ENCODE results near the gene PPP1R1B. TPM values are rescaled to one million over a fixed set of nuclear protein-coding genes. Genes with fewer than 3 reads are reported as not detected.

The PPP1R1B gene
- total RNA-seq, 1 experiment from 2014 or later, result not detected

- peaks cover 4% of the 10 kb centered on the region for H3K27me3 Mint-ChIP-seq (ENCODE audit: insufficient read depth, unreplicated experiment)
- no peak for DNase-seq
- Histone ChIP-seq H3K27me3 (replicated peaks; ENCODE audit: control insufficient read depth, insufficient read depth, low read length) (no peaks in the 10 kb centered on the region), H3K9me3 (no peaks in the 10 kb centered on the region), H3K4me1 (no peaks in the 10 kb centered on the region), H3K4me3 (ENCODE audit: low read depth, low read length) (no peak overlapping the region), H3K36me3 (ENCODE audit: control insufficient read depth, insufficient read depth, low read length) (no peaks in the 10 kb centered on the region)
- no peaks in the 10 kb centered on the region for H3K9me3 Mint-ChIP-seq (ENCODE audit: unreplicated experiment)
- H3K27ac Mint-ChIP-seq (ENCODE audit: unreplicated experiment), result no peak overlapping the region
- H3K36me3 Mint-ChIP-seq (ENCODE audit: insufficient read depth, unreplicated experiment), result no peaks in the 10 kb centered on the region
- ChIA-PET POLR2A (no interaction called here), CTCF (interaction anchor here (3.5 kb wide), 1 partner anchor 8 kb away, joined by 27 read pairs; no protein-coding TSS in a partner anchor)
- H3K4me1 Mint-ChIP-seq (ENCODE audit: low read depth, unreplicated experiment), result peaks cover 12% of the 10 kb centered on the region
- no peak overlapping the region for H3K4me3 Mint-ChIP-seq (ENCODE audit: unreplicated experiment)
- intact Hi-C loops (cut with micrococcal nuclease; ENCODE audit: unreplicated experiment), result no loop called here
- TF ChIP-seq, protein P1, sequence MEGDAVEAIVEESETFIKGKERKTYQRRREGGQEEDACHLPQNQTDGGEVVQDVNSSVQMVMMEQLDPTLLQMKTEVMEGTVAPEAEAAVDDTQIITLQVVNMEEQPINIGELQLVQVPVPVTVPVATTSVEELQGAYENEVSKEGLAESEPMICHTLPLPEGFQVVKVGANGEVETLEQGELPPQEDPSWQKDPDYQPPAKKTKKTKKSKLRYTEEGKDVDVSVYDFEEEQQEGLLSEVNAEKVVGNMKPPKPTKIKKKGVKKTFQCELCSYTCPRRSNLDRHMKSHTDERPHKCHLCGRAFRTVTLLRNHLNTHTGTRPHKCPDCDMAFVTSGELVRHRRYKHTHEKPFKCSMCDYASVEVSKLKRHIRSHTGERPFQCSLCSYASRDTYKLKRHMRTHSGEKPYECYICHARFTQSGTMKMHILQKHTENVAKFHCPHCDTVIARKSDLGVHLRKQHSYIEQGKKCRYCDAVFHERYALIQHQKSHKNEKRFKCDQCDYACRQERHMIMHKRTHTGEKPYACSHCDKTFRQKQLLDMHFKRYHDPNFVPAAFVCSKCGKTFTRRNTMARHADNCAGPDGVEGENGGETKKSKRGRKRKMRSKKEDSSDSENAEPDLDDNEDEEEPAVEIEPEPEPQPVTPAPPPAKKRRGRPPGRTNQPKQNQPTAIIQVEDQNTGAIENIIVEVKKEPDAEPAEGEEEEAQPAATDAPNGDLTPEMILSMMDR (IDR thresholded peaks at IDR 0.05; ENCODE audit: insufficient read depth in 1 of 2, low read depth in 1 of 2, low read length in 1 of 2, severe bottlenecking in 1 of 2, unreplicated experiment in 1 of 2), result no peak
- no TSS peak for BruUV-seq (replicated peaks)
Measured at GRCh38 chr17:39629494-39629880, 2.7 kb downstream of the PPP1R1B start.

- TF ChIP-seq, protein P1 (IDR thresholded peaks at IDR 0.05; ENCODE audit: insufficient read depth in 1 of 2, low read depth in 1 of 2, low read length in 1 of 2, severe bottlenecking in 1 of 2, unreplicated experiment in 1 of 2), result no peak
- ChIA-PET CTCF (interaction anchor here (3.5 kb wide), 1 partner anchor 9 kb away, joined by 27 read pairs; no protein-coding TSS in a partner anchor), POLR2A (no interaction called here)
- DNase-seq, result no peak
- intact Hi-C loops (cut with micrococcal nuclease; ENCODE audit: unreplicated experiment), result no loop called here
- Histone ChIP-seq H3K9me3 (no peaks in the 10 kb centered on the region), H3K27me3 (replicated peaks; ENCODE audit: control insufficient read depth, insufficient read depth, low read length) (no peaks in the 10 kb centered on the region), H3K4me3 (ENCODE audit: low read depth, low read length) (no peak overlapping the region), H3K36me3 (ENCODE audit: control insufficient read depth, insufficient read depth, low read length) (no peaks in the 10 kb centered on the region), H3K4me1 (no peaks in the 10 kb centered on the region)
- Mint-ChIP-seq H3K4me1 (ENCODE audit: low read depth, unreplicated experiment) (peaks cover 12% of the 10 kb centered on the region), H3K36me3 (ENCODE audit: insufficient read depth, unreplicated experiment) (no peaks in the 10 kb centered on the region), H3K9me3 (ENCODE audit: unreplicated experiment) (no peaks in the 10 kb centered on the region), H3K4me3 (ENCODE audit: unreplicated experiment) (no peak overlapping the region), H3K27ac (ENCODE audit: unreplicated experiment) (no peak overlapping the region), H3K27me3 (ENCODE audit: insufficient read depth, unreplicated experiment) (peaks cover 4% of the 10 kb centered on the region)
- BruUV-seq (replicated peaks), result no TSS peak
Measured at GRCh38 chr17:39629898-39630297, 3.1 kb downstream of the PPP1R1B start.

GRCh38 chr17:39631403-39631802 lies 4.7 kb downstream of the PPP1R1B start:
- no peaks in the 10 kb centered on the region for H3K9me3 Mint-ChIP-seq (ENCODE audit: unreplicated experiment)
- Histone ChIP-seq H3K4me3 (ENCODE audit: low read depth, low read length) (no peak overlapping the region), H3K4me1 (peaks cover 2% of the 10 kb centered on the region), H3K27me3 (replicated peaks; ENCODE audit: control insufficient read depth, insufficient read depth, low read length) (no peaks in the 10 kb centered on the region), H3K9me3 (no peaks in the 10 kb centered on the region), H3K36me3 (ENCODE audit: control insufficient read depth, insufficient read depth, low read length) (no peaks in the 10 kb centered on the region)
- no peak overlapping the region for H3K4me3 Mint-ChIP-seq (ENCODE audit: unreplicated experiment)
- peaks cover 12% of the 10 kb centered on the region for H3K4me1 Mint-ChIP-seq (ENCODE audit: low read depth, unreplicated experiment)
- BruUV-seq (replicated peaks), result no TSS peak
- H3K27me3 Mint-ChIP-seq (ENCODE audit: insufficient read depth, unreplicated experiment), result peaks cover under 1% of the 10 kb centered on the region
- CTCF ChIA-PET, result interaction anchor here (0.6 to 3.5 kb wide), 5 partner anchors 8 to 89 kb away, joined by 3 to 27 read pairs (median 4); partner anchors contain the start of gene PNMT
- H3K36me3 Mint-ChIP-seq (ENCODE audit: insufficient read depth, unreplicated experiment), result no peaks in the 10 kb centered on the region
- no peak for DNase-seq
- no peak overlapping the region for H3K27ac Mint-ChIP-seq (ENCODE audit: unreplicated experiment)
- intact Hi-C loops (cut with micrococcal nuclease; ENCODE audit: unreplicated experiment), result no loop called here
- POLR2A ChIA-PET, result no interaction called here
- TF ChIP-seq, protein P1 (IDR thresholded peaks at IDR 0.05; ENCODE audit: insufficient read depth in 1 of 2, low read depth in 1 of 2, low read length in 1 of 2, severe bottlenecking in 1 of 2, unreplicated experiment in 1 of 2), result no peak
